Esophagus (tissue), 2 donors: Measurements from ENCODE around the gene TCP1. TPM values are rescaled to one million over a fixed set of nuclear protein-coding genes. Genes with fewer than 3 reads are reported as not detected.

ENCODE experiments used
- H3K27ac ChIP-seq, 2 donors: one replicate each; pipeline ENCODE4 v1.5.1; 2013; ENCODE audit warnings: low read depth in 2 of 2, mild to moderate bottlenecking in 2 of 2, inconsistent platforms in 1 of 2, low read length in 1 of 2, moderate library complexity in 1 of 2
- H3K27me3 ChIP-seq, 2 donors: one replicate each; pipeline ENCODE4 v1.6.1; 2013; ENCODE audit warnings: low read length in 2 of 2, control low read depth in 1 of 2, mild to moderate bottlenecking in 1 of 2; ENCODE audit not compliant: insufficient read depth in 2 of 2, control insufficient read depth in 1 of 2
- H3K36me3 ChIP-seq, 2 donors: one replicate each; pipeline ENCODE4 v1.6.1; 2013; ENCODE audit warnings: low read length in 1 of 2; ENCODE audit not compliant: control insufficient read depth in 2 of 2, insufficient read depth in 2 of 2
- H3K4me1 ChIP-seq, 2 donors: one replicate each; pipeline ENCODE4 v1.6.1; 2013; ENCODE audit warnings: low read length in 1 of 2; ENCODE audit not compliant: control insufficient read depth in 2 of 2, insufficient read depth in 2 of 2
- H3K4me3 ChIP-seq, 2 donors: one replicate each; pipeline ENCODE4 v1.5.1; 2013; ENCODE audit warnings: low read length in 2 of 2, mild to moderate bottlenecking in 2 of 2, low read depth in 1 of 2, moderate library complexity in 1 of 2
- H3K9me3 ChIP-seq, 2 donors: one replicate each; pipeline ENCODE4 v1.6.1; 2013; ENCODE audit warnings: mild to moderate bottlenecking in 2 of 2, low read depth in 1 of 2, low read length in 1 of 2, moderate library complexity in 1 of 2; ENCODE audit not compliant: control insufficient read depth in 2 of 2, insufficient read depth in 1 of 2
- WGBS, 2 donors: extraction: QIAGEN DNeasy Blood & Tissue Kit; methylation state at CpG; one replicate each; pipeline ENCODE4 v1.1.7; 2013; 5-methylcytosine and 5-hydroxymethylcytosine counted together
- polyA plus RNA-seq, 2 donors: library from polyadenylated mRNA; stranded (reverse); fragments of 200-250 nt; gene quantifications; one replicate each; pipeline ENCODE4 v1.2.3, GENCODE V29; 2013
- donor health status: healthy with polysubstance abuse.
- donor health status: Bipolar disorder and iron deficiency.

The TCP1 gene
- polyA plus RNA-seq, 2 donors: 71.3 to 93.6 TPM

- H3K27ac ChIP-seq: peak within 1 kb of the TSS; percentile 100
- 1% methylated on average over 62 to 76 of the region's 76 CpGs for WGBS, 2 donors
- H3K36me3 ChIP-seq: peaks cover 3 to 20% of the 10 kb centered on the region in 2 donors
- no peaks in the 10 kb centered on the region for H3K9me3 ChIP-seq
- H3K27me3 ChIP-seq: no peaks in the 10 kb centered on the region
- peak within 1 kb of the TSS; percentile 88 to 96 for H3K4me3 ChIP-seq
- peaks cover 3 to 7% of the 10 kb centered on the region in 2 donors for H3K4me1 ChIP-seq
Observed at GRCh38 chr6:159761873-159762680, 27.3 kb downstream of the TCP1 start, which contains the start of gene ACAT2. TSS of gene ACAT2 (plus strand) at chr6:159762045. CDS start at chr6:159762088, 43 bp downstream.

GRCh38 chr6:159761129-159761872 is 28.1 kb downstream of the TCP1 start:
- peak overlapping the region; percentile 88 to 96 for H3K4me3 ChIP-seq
- no peaks in the 10 kb centered on the region for H3K9me3 ChIP-seq
- 4 to 7% methylated on average over 45 of the region's 45 CpGs for WGBS, 2 donors
- H3K36me3 ChIP-seq: peaks cover 0 to 15% of the 10 kb centered on the region in 2 donors
- peaks cover 3 to 7% of the 10 kb centered on the region in 2 donors for H3K4me1 ChIP-seq
- H3K27ac ChIP-seq: peak overlapping the region; percentile 100
- no peaks in the 10 kb centered on the region for H3K27me3 ChIP-seq

GRCh38 chr6:159760602-159761057 is 28.8 kb downstream of the TCP1 start:
- peaks cover 0 to 15% of the 10 kb centered on the region in 2 donors for H3K36me3 ChIP-seq
- no peaks in the 10 kb centered on the region for H3K9me3 ChIP-seq
- 53% methylated on average over 3 of the region's 3 CpGs for WGBS, 2 donors
- peak overlapping the region in 1 of 2 donors; percentile 27 for H3K27ac ChIP-seq
- peak overlapping the region in 1 of 2 donors; percentile 88 for H3K4me3 ChIP-seq
- H3K4me1 ChIP-seq: peaks cover 3 to 7% of the 10 kb centered on the region in 2 donors
- no peaks in the 10 kb centered on the region for H3K27me3 ChIP-seq

GRCh38 chr6:159759645-159760044 is 29.8 kb downstream of the TCP1 start:
- Histone ChIP-seq H3K9me3 (no peaks in the 10 kb centered on the region), H3K27me3 (no peaks in the 10 kb centered on the region), H3K4me3 (no peak overlapping the region), H3K36me3 (peaks cover 6 to 21% of the 10 kb centered on the region in 2 donors), H3K27ac (no peak overlapping the region), H3K4me1 (peaks cover 3 to 7% of the 10 kb centered on the region in 2 donors)
- 50% methylated on average over 1 of the region's 2 CpGs; no CpG with 5 or more reads in 1 of the 2 donors for WGBS, 2 donors

- peaks cover 8 to 23% of the 10 kb centered on the region in 2 donors for H3K36me3 ChIP-seq
- no peaks in the 10 kb centered on the region for H3K9me3 ChIP-seq
- H3K27me3 ChIP-seq: no peaks in the 10 kb centered on the region
- WGBS, 2 donors: 95% methylated on average over 7 of the region's 7 CpGs
- no peak overlapping the region for H3K4me3 ChIP-seq
- H3K4me1 ChIP-seq: peaks cover 3 to 7% of the 10 kb centered on the region in 2 donors
- no peak overlapping the region for H3K27ac ChIP-seq
Observed at GRCh38 chr6:159758031-159759001, 31.1 kb downstream of the TCP1 start.

- H3K27ac ChIP-seq: no peak overlapping the region
- no peaks in the 10 kb centered on the region for H3K4me1 ChIP-seq
- H3K4me3 ChIP-seq: no peak overlapping the region
- whole genome bisulfite sequencing, 2 donors: 90 to 91% methylated on average over 4 of the region's 4 CpGs
- no peaks in the 10 kb centered on the region for H3K9me3 ChIP-seq
- H3K36me3 ChIP-seq: peaks cover 11 to 20% of the 10 kb centered on the region in 2 donors
- no peaks in the 10 kb centered on the region for H3K27me3 ChIP-seq
Observed at GRCh38 chr6:159756508-159756907, 32.9 kb downstream of the TCP1 start.

- no peaks in the 10 kb centered on the region for H3K9me3 ChIP-seq
- peaks cover 11 to 20% of the 10 kb centered on the region in 2 donors for H3K36me3 ChIP-seq
- H3K27me3 ChIP-seq: no peaks in the 10 kb centered on the region
- no peak overlapping the region for H3K4me3 ChIP-seq
- WGBS, 2 donors: 75% methylated on average over 15 of the region's 15 CpGs
- H3K4me1 ChIP-seq: no peaks in the 10 kb centered on the region
- H3K27ac ChIP-seq: peak overlapping the region in 1 of 2 donors; percentile 15
Observed at GRCh38 chr6:159754959-159755914, 34.2 kb downstream of the TCP1 start.

GRCh38 chr6:159754401-159754800 is 35.0 kb downstream of the TCP1 start:
- Histone ChIP-seq H3K4me3 (no peak overlapping the region), H3K27ac (no peak overlapping the region), H3K4me1 (no peaks in the 10 kb centered on the region), H3K9me3 (no peaks in the 10 kb centered on the region), H3K36me3 (peaks cover 11 to 20% of the 10 kb centered on the region in 2 donors), H3K27me3 (no peaks in the 10 kb centered on the region)
- 78 to 79% methylated on average over 2 of the region's 2 CpGs for WGBS, 2 donors
